Small intestine (tissue), 7 donors: Measurements from ENCODE around the gene FOXJ3. TPM values are rescaled to one million over a fixed set of nuclear protein-coding genes. Genes with fewer than 3 reads are reported as not detected.

ENCODE experiments used
- DNase-seq, 2 donors: peaks; one replicate each; pipeline versions ENCODE4 v3.0.0 to v3.0.0-alpha.2; 2013
- FAIRE-seq: peaks from 2 replicates; lab custom pipeline; 2012; peaks lifted over from hg19 to GRCh38; lab: Jason Lieb, UNC
- H3K27ac ChIP-seq, 3 donors: one replicate each; pipeline ENCODE4 v1.5.1; 2013; ENCODE audit warnings: low read length in 2 of 3, mild to moderate bottlenecking in 2 of 3, control low read depth in 1 of 3, inconsistent platforms in 1 of 3, low read depth in 1 of 3, moderate library complexity in 1 of 3
- H3K27me3 ChIP-seq, 3 donors: one replicate each; pipeline ENCODE4 v1.6.1; 2013; ENCODE audit warnings: low read length in 3 of 3, inconsistent platforms in 1 of 3; ENCODE audit not compliant: control insufficient read depth in 3 of 3, insufficient read depth in 3 of 3
- H3K36me3 ChIP-seq, 3 donors: one replicate each; pipeline ENCODE4 v1.6.1; 2013; ENCODE audit warnings: low read length in 3 of 3, inconsistent platforms in 1 of 3, low read depth in 1 of 3, mild to moderate bottlenecking in 1 of 3, moderate library complexity in 1 of 3; ENCODE audit not compliant: control insufficient read depth in 3 of 3, insufficient read depth in 2 of 3
- H3K4me1 ChIP-seq, 3 donors: one replicate each; pipeline ENCODE4 v1.6.1; 2013; ENCODE audit warnings: low read length in 2 of 3, inconsistent platforms in 1 of 3, low read depth in 1 of 3, mild to moderate bottlenecking in 1 of 3, moderate library complexity in 1 of 3; ENCODE audit not compliant: control insufficient read depth in 3 of 3, insufficient read depth in 2 of 3
- H3K4me3 ChIP-seq, 3 donors: one replicate each; pipeline ENCODE4 v1.5.1; 2013; ENCODE audit warnings: low read length in 3 of 3, control low read depth in 1 of 3, inconsistent platforms in 1 of 3, low read depth in 1 of 3, mild to moderate bottlenecking in 1 of 3, moderate library complexity in 1 of 3
- H3K9me3 ChIP-seq, 2 donors: one replicate each; pipeline ENCODE4 v1.6.1; 2013; ENCODE audit warnings: low read depth in 1 of 2, low read length in 1 of 2; ENCODE audit not compliant: control insufficient read depth in 2 of 2, insufficient read depth in 1 of 2
- WGBS, 3 donors: extraction: QIAGEN DNeasy Blood & Tissue Kit; methylation state at CpG; one replicate each; pipeline ENCODE4 v1.1.7; 2013; 5-methylcytosine and 5-hydroxymethylcytosine counted together
- polyA plus RNA-seq, 4 donors: library from polyadenylated mRNA; stranded (reverse) in 3 of 4; unstranded in 1 of 4; fragments of 200-250 nt in 3 of 4; fragments of 120-200 nt in 1 of 4; gene quantifications; one replicate each; pipeline versions ENCODE4 v1.2.1 to v1.2.3, GENCODE V29; 2013
- donor health status: healthy with polysubstance abuse.
- donor health status: control.
- donor health status: control.
- donor health status: Bipolar disorder and iron deficiency.
- donor health status: healthy.

The FOXJ3 gene
- polyA plus RNA-seq, 4 donors: 13.9 to 38.3 (median 15.1) TPM

DNA sequence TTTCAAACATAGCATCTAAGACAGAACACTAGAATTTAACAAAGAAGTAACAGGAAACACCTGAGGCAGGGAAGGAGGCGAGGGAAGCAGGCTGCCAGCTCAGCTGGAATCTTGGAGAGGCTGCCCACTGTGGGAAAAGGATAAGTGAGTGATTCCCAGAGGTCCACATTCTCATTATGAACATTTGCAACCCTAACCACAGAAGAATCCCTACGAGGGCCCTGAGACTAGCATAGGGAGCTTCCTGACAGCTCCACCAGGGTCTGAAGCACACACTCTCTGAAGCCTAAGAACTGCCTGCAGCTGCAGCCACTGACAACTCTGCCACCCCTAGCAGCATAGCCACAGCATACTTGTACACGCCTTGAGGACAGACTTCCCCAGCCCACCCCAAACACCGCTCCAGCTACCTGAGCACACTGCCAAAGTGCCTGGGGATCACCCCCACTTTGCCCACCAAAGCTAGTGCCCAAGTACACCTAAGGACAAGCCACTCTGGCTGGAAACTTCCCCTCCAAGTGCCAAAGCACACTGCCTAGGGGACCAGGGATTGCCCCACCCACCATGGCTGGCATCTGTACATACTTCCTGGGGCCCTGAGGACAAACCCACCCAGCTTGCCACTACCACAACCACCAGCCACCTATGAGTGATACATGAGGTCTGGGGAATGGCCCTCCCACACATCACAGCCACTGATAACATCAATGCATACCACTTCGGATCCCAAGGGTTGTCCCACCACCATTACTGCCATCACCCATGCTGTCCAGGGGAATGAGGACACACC lies 93.9 kb downstream of the FOXJ3 start:
- Histone ChIP-seq H3K27ac (no peak overlapping the region), H3K4me3 (no peak overlapping the region), H3K27me3 (no peaks in the 10 kb centered on the region), H3K9me3 (peaks cover 0 to 26% of the 10 kb centered on the region in 2 donors), H3K4me1 (no peaks in the 10 kb centered on the region), H3K36me3 (peaks cover 0 to 18% (median under 1%) of the 10 kb centered on the region in 3 donors)
- 83 to 94% (median 88%) methylated on average over 5 of the region's 5 CpGs for WGBS, 3 donors
- DNase-seq (no peak), FAIRE-seq (no peak)

DNA sequence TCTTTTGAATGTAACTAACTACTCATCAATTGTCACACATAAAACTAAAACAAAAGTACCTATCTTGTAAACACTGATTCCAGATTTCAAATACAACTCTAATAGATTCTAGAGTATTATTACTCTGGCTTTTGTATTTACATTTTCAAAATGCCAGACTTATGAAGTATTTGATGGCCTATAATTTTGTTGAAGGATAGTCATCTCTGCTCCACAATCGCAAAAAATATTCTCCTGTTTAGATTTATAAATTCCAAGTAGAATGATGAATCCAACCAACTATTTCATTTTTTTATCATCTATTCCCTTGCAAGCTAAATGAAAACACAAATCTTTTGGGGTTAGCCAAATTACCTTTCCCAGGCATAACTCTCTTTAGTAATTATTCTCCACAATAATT lies 95.5 kb downstream of the FOXJ3 start:
- DNase-seq: no peak
- no peak overlapping the region for H3K4me3 ChIP-seq
- 94 to 98% (median 97%) methylated on average over 1 of the region's 1 CpG for WGBS, 3 donors
- no peaks in the 10 kb centered on the region for H3K27me3 ChIP-seq
- FAIRE-seq: no peak
- H3K27ac ChIP-seq: no peak overlapping the region
- H3K9me3 ChIP-seq: peaks cover 0 to 40% of the 10 kb centered on the region in 2 donors
- peaks cover 0 to 27% (median 2%) of the 10 kb centered on the region in 3 donors for H3K36me3 ChIP-seq
- H3K4me1 ChIP-seq: no peaks in the 10 kb centered on the region

DNA sequence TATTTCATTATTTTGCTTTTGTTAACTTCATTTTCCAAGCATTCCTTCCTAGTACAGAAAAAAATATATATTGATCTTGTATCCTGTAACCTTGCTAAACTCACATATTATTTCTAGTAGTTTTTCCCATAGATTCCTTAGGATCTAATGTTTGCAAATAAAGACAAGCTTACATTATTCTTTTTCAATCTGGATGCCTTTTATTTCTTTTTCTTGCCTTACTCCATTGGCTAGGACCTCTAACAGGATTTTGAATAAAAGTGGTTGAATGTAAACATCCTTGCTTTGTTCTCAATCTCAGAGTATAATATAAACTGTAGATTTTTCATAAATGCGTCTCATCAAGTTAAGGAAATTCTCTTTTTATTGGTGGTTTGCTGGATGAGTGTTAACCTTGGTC lies 96.0 kb downstream of the FOXJ3 start:
- Histone ChIP-seq H3K9me3 (peaks cover 0 to 39% of the 10 kb centered on the region in 2 donors), H3K27me3 (no peaks in the 10 kb centered on the region), H3K4me1 (no peaks in the 10 kb centered on the region), H3K36me3 (peaks cover 0 to 28% (median 2%) of the 10 kb centered on the region in 3 donors), H3K27ac (no peak overlapping the region), H3K4me3 (no peak overlapping the region)
- 8 to 68% (median 21%) methylated on average over 1 of the region's 1 CpG for WGBS, 3 donors
- DNase-seq (no peak), FAIRE-seq (peak; percentile 15)

DNA sequence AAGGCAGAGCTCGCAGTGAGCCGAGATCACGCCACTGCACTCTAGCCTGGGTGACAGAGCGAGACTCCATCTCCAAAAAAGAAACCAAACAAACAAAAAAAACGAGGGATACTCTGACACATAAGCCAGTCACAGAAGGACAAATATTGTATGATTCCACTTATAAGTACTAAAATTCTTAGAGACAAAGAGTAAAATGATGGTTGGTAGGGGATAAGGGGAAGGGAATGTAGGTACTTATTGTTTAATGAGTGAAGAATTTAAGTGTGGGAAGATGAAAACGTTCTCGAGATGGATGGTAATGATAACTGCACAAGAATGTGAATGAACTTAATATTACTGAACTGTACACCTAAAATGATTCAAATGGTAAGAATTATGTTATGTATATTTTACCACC lies 103.8 kb downstream of the FOXJ3 start:
- DNase-seq (no peak), FAIRE-seq (no peak)
- H3K4me1 ChIP-seq: no peaks in the 10 kb centered on the region
- no peak overlapping the region for H3K27ac ChIP-seq
- H3K4me3 ChIP-seq: no peak overlapping the region
- H3K36me3 ChIP-seq: peaks cover 0 to 10% (median 2%) of the 10 kb centered on the region in 3 donors
- WGBS, 3 donors: 94 to 98% (median 96%) methylated on average over 7 of the region's 7 CpGs
- no peaks in the 10 kb centered on the region for H3K27me3 ChIP-seq
- H3K9me3 ChIP-seq: peaks cover 0 to 19% of the 10 kb centered on the region in 2 donors

DNA sequence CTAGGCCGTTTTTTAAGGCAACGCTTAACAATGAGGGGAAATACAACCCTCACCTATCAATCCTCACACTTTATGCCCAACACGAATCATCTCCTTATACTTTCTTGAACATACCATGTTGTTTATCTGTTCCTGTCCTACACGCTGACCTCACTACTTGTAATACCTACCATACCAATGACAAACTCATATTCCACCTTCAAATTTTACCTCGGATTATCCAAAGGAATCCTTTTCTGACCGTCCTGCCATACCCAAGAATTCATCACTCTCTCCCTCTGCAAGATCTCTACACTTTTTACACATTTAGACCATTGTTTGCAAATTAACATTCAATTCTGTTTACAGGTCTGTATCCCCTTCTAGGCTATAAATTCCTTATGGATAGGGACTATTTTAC lies 106.1 kb downstream of the FOXJ3 start:
- Histone ChIP-seq H3K4me3 (no peak overlapping the region), H3K27me3 (no peaks in the 10 kb centered on the region), H3K4me1 (no peaks in the 10 kb centered on the region), H3K36me3 (peaks cover 0 to 6% (median 0%) of the 10 kb centered on the region in 3 donors), H3K27ac (no peak overlapping the region), H3K9me3 (no peaks in the 10 kb centered on the region)
- WGBS, 3 donors: 91 to 96% (median 94%) methylated on average over 6 of the region's 6 CpGs
- FAIRE-seq (no peak), DNase-seq (no peak)

DNA sequence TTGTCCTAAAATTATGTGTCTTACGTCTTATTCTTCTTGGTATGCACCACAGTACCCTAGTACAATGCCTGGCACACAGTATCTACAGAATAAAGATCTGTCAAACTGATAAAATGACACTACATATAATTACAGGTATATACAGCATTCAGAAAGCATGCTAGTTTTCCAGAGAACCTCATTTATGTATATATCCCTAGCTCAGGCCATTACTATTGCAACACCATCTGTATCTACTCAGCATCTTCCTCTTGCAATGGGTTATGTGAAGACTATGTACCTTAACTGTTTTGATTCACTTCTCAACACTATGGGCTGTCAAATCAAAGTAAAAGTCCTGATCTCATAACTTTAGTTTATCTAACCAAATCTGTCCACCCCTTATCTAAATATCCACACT lies 112.0 kb downstream of the FOXJ3 start:
- no peaks in the 10 kb centered on the region for H3K9me3 ChIP-seq
- WGBS, 3 donors: 95 to 100% (median 97%) methylated on average over 1 of the region's 1 CpG
- H3K4me3 ChIP-seq: no peak overlapping the region
- peaks cover 0 to 2% (median 0%) of the 10 kb centered on the region in 3 donors for H3K4me1 ChIP-seq
- FAIRE-seq (no peak), DNase-seq (no peak)
- no peaks in the 10 kb centered on the region for H3K27me3 ChIP-seq
- peaks cover 0 to 6% (median 2%) of the 10 kb centered on the region in 3 donors for H3K36me3 ChIP-seq
- no peak overlapping the region for H3K27ac ChIP-seq

DNA sequence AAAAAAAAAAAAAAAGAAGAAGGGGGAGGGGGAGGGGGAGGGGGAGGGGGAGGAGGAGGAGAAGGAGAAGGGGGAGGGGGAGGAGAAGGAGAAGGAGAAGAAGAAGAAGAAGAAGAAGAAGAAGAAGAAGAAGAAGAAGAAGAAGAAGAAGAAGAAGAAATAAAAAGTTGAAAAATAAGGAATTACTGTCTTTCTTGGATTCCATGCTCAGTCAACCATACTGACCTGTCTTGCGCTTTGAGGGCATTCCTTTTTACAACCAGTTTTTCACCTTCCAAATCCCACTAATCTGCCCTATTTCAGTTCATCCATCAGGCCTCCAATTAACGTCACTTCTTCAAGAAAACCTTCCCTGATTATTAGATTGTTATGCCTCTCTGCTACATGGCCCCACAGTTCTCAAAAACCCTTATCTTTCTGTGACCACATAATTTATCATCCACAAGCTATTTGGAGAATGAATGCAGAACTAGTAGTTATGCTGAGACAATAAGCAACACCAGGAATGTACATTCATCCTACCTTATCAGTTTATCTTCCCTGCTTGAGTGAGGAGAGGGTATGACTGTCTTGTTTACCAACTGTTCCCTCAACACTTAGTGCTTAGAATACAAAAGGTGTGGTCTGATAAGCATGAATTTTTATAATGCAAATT lies 113.0 kb downstream of the FOXJ3 start:
- FAIRE-seq (no peak), DNase-seq (no peak)
- Histone ChIP-seq H3K9me3 (no peaks in the 10 kb centered on the region), H3K4me1 (peaks cover 0 to 2% (median 0%) of the 10 kb centered on the region in 3 donors), H3K36me3 (peaks cover 0 to 6% (median 2%) of the 10 kb centered on the region in 3 donors), H3K27ac (no peak overlapping the region), H3K27me3 (no peaks in the 10 kb centered on the region), H3K4me3 (no peak overlapping the region)
- 89 to 96% (median 94%) methylated on average over 2 of the region's 2 CpGs for WGBS, 3 donors

DNA sequence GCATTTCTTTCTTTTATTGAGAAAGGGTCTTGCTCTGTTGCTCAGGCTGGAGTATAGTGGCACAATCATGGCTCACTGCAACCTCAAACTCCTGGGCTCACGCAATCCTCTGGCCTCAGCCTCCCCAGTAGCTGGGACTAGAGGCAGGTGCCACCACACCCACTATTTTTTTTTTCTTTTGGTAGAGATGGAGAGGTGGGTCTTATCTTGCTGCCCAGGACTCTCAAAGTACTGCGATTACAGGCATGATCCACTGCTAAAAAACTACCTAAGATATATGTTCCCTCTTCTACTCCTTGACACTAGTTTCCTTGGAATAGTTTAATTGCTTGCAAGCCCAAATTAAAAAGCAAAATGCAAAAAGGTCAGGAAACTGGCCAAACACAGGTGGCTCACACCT lies 113.6 kb downstream of the FOXJ3 start:
- Histone ChIP-seq H3K9me3 (no peaks in the 10 kb centered on the region), H3K4me3 (no peak overlapping the region), H3K4me1 (peaks cover 0 to 2% (median 0%) of the 10 kb centered on the region in 3 donors), H3K27ac (no peak overlapping the region), H3K36me3 (peaks cover 0 to 6% (median 2%) of the 10 kb centered on the region in 3 donors), H3K27me3 (no peaks in the 10 kb centered on the region)
- FAIRE-seq: no peak
- 98 to 100% (median 99%) methylated on average over 2 of the region's 2 CpGs for WGBS, 3 donors
- DNase-seq: no peak
